Left forelimb (tissue), 1 donor: Measurements from ENCODE around the gene CEP72.
"Not testable (repeated sequence)": the region's sequence is repeated elsewhere in the genome, so short reads cannot be mapped to it uniquely, and the experiment has no call there.

Experiments
- DNase-seq: peaks from one replicate; pipeline ENCODE4 v3.0.0-alpha.2; 2018; ENCODE audit warnings: low spot score

CEP72 gene

GRCh38 chr5:611731-612486 lies at the start of gene CEP72:
CEP72 (plus strand) TSS chr5:612340; CDS start chr5:612362, 22 bp downstream.
- DNase-seq: peak; percentile 95

DNA sequence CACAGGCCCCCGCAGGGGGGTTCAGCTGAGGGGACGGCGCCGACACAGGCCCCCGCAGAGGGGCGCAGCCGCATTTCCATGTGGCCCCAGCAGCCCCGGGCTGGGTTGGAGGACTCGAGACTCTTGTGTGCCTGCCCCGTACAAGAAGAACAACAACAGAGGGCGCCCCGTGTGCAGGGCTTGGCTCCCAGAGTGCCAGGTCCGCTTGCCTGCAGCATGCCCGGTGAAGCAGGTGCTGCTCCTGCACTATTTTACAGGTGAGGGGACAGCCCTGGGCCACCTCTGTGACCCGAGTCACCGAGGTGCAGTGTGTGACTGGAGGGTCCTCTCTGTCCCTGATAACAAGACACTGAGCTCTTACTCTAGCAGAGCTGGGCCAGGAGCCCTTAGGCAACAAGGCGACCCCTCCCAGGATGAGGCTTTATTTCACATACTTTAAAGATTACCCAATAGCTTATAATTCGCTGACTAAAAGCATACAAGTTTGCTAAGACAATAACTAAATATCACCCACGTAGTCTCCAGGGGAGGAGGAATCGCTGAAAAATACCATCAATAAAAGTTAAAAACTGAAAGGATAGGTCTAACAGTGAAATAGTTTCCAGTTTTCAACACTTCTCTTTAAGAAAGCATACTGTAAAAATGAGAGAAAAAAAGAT lies 46.2 kb upstream of the CEP72 start:
- DNase-seq: no peak

GRCh38 chr5:566636-567309 lies 45.4 kb upstream of the CEP72 start:
- no peak for DNase-seq

GRCh38 chr5:567664-568060 lies 44.5 kb upstream of the CEP72 start:
- no peak for DNase-seq

GRCh38 chr5:568061-568781 lies 43.9 kb upstream of the CEP72 start:
- DNase-seq: no peak

DNA sequence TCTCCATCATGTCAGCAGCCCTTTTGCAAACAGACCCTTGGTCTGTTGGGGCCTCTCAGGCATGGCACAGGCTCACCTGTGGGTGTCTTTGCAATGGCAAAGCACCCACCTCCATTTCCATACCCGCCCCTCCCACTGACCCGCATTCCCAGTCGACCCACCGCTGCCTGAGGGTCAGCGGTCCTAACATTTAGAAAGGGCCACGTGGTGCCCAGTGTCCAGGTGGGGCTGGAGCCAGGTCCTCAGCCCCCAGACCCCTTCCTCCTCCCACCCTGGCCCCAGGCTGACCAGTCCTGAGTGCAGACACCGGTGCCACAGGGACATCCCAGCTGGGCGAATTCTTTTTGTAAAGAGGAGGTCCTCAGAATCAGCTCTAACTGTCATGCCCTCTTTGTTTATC lies 43.3 kb upstream of the CEP72 start:
- DNase-seq: no peak

GRCh38 chr5:569358-569867 lies 42.7 kb upstream of the CEP72 start:
- DNase-seq: no peak

- DNase-seq: no peak
Measured at GRCh38 chr5:569868-570361, 42.2 kb upstream of the CEP72 start.

GRCh38 chr5:570446-570845 lies 41.7 kb upstream of the CEP72 start:
- peak; percentile 55 for DNase-seq

GRCh38 chr5:570886-571285 lies 41.3 kb upstream of the CEP72 start:
- DNase-seq: peak; percentile 17

DNA sequence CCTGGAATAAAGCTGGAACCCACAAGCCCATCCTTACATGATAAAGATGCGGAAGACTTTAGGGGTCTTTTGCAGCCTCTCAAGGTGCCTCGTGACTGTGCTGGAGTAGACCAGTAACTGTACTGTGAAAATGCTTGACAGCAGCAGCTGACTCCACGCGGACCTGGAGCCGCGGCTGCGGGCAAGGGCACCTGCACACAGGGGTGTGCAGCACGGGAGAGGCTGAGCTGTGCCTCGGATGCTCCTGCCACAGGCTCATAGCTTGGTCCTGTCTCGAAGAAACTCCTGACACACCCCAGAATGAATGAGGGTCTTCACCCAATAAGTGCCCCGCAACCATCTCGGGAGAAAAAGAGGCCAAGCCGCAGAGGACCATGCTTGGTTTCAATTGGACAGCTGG lies 40.3 kb upstream of the CEP72 start:
- DNase-seq: no peak

- no peak for DNase-seq
Measured at GRCh38 chr5:572398-573019, 39.6 kb upstream of the CEP72 start.

GRCh38 chr5:573206-573605 lies 38.9 kb upstream of the CEP72 start:
- DNase-seq: no peak

- no peak for DNase-seq
Measured at GRCh38 chr5:573976-574375, 38.2 kb upstream of the CEP72 start.

DNA sequence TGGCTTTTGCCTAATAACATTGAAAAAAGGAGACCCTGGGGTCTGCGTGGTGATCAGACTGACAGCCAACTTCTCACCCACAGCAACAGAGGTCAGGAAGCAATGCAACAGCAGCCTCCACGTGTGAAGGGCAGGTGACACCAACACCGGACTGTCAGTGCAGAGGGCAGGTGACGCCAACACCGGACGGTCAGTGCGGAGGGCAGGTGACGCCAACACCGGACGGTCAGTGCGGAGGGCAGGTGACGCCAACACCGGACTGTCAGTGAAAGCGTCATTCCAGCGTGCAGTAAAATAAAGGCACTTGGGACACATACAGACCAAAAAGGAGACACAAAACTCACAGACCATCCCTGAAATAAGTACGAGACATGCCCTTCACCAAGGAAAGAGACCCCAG lies 37.2 kb upstream of the CEP72 start:
- no peak for DNase-seq

DNA sequence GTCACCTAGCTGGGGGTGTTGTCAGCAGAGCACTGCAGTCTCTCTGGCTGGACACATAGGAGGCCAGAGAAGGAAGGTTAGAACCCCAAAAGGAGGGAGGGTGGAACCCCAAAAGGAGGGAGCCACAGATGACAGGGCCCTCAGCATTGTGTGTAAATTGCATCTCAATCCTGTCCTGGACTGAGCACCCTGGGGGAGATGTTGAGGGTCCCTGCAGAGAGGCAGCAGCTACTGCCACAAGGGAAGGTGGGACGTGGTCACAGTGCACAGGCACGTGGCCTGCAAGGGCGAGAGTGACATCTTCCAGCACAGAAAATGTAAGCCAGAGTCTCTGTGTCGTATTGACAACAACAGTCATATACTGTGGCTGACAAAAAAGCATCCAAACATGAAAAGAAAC lies 36.5 kb upstream of the CEP72 start:
- no peak for DNase-seq

DNA sequence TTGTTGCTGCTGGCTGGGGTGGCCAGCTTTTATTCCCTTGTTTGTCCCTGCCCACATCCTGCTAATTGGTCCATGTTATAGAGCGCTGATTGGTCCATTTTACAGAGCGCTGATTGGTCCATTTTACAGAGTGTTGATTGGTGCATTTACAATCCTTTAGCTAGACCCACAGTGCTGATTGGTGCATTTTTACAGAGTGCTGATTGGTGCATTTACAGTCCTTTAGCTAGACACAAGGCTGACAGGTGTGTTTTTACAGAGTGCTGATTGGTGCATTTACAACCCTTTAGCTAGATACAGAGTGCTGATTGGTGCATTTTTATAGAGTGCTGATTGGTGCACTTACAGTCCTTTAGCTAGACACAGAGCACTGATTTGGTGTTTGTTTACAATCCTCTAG lies 34.9 kb upstream of the CEP72 start:
- DNase-seq: not testable (repeated sequence)

GRCh38 chr5:577800-578199 lies 34.3 kb upstream of the CEP72 start:
- no peak for DNase-seq

- DNase-seq: no peak
Measured at GRCh38 chr5:579211-579610, 32.9 kb upstream of the CEP72 start.

- no peak for DNase-seq
Measured at GRCh38 chr5:579746-580366, 32.3 kb upstream of the CEP72 start.

GRCh38 chr5:580436-580835 lies 31.7 kb upstream of the CEP72 start:
- no peak for DNase-seq
